Middle frontal gyrus (tissue), 1 donor: ENCODE measurements around the gene GALR3.

ENCODE experiments used
- DNase-seq: peaks from one replicate; pipeline ENCODE4 v3.0.0-alpha.2; 2015; ENCODE audit warnings: low spot score; ENCODE audit errors: extremely low spot score

GALR3 gene

DNA sequence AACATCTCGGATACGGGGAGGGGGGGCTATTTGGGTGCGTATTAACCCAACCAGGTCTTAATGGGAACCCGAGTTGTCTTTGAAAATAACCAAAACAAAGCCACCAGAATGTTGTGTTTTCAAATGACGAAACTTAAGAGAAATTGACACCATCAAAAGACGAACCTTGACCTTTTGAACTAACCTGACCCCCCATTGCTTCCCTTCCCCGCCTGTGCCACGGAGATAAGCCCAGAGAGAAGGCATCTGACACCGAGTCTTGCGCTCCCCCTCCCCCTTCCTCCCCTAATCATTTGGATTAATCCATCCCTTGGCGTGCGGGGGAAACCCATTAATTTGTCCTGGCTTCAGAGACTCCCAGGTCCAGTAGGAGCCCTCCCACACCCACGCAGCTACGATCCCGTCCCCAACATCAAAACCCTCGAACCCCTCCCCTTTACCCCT lies 20.0 kb upstream of the GALR3 start:
- DNase-seq: no peak

- no peak for DNase-seq
These were observed 19.4 kb upstream of the GALR3 start for GRCh38 chr22:37803639-37804351.

- DNase-seq: no peak
These were observed 18.8 kb upstream of the GALR3 start for GRCh38 chr22:37804352-37804880.

DNA sequence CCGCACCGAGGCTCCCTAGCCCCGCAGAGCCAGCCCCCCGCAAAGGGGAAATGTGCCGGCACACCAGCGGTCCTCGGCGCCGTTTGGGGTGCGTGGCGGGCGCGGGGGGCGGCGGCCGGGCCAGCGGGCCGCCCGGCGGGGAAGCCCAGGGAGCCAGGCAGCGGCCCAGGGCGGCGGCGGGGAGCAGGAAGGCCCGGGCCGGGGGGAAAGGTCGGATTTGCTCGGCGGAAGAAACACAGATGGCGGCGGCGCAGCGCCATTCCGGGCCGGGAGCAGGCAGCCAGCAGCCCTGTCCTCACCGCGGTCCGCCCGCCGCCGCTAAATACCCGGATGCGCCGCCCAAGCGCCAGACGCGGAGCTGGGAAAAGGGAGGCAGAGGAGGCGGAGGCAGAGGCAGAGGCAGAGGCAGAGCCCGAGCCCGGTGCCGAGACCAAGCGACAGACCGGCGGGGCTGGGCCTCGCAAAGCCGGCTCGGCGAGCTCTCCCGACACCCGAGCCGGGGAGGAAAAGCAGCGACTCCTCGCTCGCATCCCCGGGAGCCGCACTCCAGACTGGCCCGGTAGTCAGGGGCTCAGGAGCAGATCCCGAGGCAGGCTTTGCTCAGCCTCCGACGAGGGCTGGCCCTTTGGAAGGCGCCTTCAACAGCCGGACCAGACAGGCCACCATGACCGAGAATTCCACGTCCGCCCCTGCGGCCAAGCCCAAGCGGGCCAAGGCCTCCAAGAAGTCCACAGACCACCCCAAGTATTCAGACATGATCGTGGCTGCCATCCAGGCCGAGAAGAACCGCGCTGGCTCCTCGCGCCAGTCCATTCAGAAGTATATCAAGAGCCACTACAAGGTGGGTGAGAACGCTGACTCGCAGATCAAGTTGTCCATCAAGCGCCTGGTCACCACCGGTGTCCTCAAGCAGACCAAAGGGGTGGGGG lies 18.0 kb upstream of the GALR3 start:
- peak; percentile 66 for DNase-seq

- no peak for DNase-seq
These were observed 17.3 kb upstream of the GALR3 start for GRCh38 chr22:37805810-37806277.

DNA sequence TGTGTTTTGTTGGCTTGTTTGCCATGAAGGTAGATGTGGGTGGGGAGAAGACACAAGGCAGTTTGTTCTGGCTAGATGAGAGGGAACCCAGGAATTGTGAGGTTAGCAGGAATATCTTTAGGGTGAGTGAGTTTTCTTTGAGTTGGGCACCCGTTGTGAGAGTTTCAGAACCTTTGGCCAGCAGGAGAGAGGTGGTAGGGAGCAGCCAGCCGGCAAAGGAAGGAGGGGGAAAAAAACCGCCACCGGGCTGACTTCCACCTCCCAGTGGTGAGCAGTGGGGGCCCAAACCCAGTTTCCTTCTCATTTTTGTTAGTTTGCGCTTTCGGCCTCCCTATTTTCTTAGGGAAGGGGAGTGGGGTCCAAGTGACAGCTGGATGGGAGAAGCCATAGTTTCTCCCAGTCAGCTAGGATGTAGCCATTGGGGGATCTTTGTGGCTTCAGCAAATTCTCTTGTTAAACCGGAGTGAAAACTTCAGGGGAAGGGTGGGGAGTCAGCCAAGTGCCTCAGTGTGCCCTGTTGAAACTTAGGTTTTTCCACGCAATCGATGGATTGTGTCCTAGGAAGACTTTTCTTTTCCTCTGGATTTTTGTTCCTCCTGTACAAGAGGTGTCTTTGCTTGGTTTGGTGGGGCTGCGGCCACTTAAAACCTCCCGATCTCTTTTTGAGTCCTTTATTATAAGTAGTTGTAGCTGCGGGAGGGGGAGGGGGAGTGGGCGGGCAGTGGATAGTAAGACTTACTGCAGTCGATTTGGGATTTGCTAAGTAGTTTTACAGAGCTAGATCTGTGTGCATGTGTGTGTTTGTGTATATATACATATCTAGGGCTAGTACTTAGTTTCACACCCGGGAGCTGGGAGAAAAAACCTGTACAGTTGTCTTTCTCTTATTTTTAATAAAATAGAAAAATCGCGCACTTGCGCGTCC lies 16.5 kb upstream of the GALR3 start:
- DNase-seq: no peak

DNA sequence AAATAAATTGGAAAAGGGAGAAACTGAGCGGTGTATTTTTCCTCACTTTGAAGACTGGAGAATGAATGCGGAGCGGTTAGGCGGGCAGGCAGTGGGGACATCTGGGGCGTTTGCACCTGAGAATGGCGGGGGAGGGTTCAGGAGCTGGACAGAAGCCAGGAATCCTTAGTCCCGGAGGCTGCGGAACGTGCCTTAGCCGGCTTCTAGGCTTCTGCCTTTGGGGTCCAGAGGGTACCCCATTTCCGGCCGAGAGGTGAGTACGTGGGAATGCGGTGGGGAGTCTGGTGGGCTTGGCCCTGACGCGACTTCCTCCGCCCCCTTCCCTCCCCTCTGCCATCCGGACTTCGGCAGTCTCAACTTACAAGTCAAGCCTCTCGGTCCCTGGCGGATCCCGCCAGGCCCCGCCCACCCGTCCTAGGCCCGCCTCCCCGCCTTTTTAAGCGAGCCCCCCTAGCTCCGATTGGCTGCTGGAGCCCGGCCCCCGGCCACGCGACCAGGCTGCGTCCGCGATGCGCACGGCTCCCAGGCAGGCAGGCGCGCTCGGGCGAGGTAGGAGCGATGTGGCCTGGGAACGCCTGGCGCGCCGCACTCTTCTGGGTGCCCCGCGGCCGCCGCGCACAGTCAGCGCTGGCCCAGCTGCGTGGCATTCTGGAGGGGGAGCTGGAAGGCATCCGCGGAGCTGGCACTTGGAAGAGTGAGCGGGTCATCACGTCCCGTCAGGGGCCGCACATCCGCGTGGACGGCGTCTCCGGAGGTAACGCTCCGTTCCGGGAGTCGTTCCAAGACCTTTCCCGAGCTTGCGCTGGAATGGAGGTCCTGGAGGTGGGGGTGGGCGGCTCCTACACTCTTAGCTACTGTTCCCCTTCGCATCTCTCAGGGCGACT lies 15.5 kb upstream of the GALR3 start, which contains the start of gene GCAT:
GCAT (plus strand) TSS at position 525 of the 884 bp plus-strand sequence; CDS start at position 559, 34 bp downstream.
- DNase-seq: peak; percentile 92

- DNase-seq: no peak
These were observed 14.9 kb upstream of the GALR3 start for GRCh38 chr22:37808294-37808657.

- DNase-seq: no peak
These were observed 13.4 kb upstream of the GALR3 start for GRCh38 chr22:37809672-37810333.

- no peak for DNase-seq
These were observed 11.3 kb upstream of the GALR3 start for GRCh38 chr22:37811867-37812266.

GRCh38 chr22:37812869-37813678 lies 10.1 kb upstream of the GALR3 start:
- DNase-seq: no peak

DNA sequence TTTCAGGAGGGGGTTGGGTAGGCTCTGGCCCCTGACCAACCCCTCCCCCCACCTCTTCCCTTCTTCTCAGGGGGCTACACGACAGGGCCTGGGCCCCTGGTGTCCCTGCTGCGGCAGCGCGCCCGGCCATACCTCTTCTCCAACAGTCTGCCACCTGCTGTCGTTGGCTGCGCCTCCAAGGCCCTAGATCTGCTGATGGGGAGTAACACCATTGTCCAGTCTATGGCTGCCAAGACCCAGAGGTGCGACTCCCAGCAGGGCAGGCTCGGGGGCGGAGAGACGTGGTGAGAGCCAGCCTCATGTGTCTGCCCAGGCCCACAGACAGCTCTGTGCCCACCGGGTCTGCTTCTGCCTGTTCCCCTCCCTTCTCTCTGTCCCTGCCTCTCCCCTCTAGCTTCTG lies 7.6 kb upstream of the GALR3 start:
- no peak for DNase-seq

GRCh38 chr22:37816543-37817180 lies 6.5 kb upstream of the GALR3 start:
- no peak for DNase-seq

DNA sequence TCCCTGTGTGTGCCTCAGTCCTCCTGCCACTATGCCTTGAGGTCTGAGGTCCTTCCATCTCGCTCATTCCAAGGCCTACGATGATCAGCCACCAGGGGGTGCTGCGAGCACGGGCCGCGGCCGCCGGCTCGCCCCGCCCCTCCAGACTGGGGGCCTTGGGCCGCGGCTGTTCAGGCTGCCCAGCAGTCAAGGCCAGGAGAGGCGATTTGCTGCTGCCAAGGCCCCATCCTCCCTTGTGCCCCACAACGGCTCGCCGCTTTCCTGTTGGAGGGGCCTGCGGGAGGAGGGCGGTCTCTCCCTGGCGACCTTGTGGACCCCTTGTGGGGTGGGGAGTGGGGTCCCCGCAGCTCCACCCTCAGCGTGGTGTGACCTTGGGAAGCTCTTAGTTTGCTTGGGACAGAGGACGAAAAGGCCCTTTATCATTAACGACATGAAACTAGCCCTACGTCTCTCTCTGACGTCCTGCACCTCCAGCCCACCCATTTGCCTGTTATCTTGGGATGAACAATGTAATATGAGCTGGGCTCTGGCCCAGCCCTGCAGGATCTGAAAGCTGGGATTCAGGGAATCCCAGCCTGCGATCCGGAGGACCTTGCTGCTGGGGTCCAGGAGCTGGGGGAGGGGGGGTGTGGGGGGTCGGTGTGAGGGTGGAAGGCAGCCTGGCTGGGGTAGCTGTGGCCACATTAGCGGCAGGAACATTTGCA lies 5.3 kb upstream of the GALR3 start:
- DNase-seq: peak; percentile 73

- no peak for DNase-seq
These were observed 4.6 kb upstream of the GALR3 start for GRCh38 chr22:37818409-37819104.

- no peak for DNase-seq
These were observed 4.1 kb upstream of the GALR3 start for GRCh38 chr22:37819105-37819433.

DNA sequence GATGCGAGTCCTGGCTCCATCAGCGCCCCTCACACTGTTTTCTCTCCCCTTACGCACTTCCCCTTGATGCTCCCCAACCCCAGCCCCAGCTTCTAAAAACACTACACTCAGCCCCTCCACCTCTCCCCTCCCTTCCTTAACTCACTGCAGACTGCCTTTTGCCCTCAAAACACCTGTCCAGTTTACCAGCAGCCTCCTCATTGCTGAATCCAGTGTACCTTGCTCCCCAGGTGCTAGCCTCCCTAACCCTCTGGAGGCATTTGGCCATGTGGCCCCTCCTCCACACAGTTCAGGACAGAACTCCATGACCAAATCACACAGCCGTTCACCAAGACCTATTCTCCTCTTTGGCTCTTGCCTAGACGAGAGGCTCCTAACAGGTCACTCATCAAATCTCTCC lies 2.8 kb upstream of the GALR3 start:
- no peak for DNase-seq
